Adrenal gland (tissue), 12 donors: ENCODE results near the gene DIP2C. TPM values are rescaled to one million over a fixed set of nuclear protein-coding genes. Genes with fewer than 3 reads are reported as not detected.

Source experiments
- DNase-seq, 7 donors: peaks; one replicate each; pipeline ENCODE4 v3.0.0-alpha.2; 2019 to 2020
- H3K27ac ChIP-seq, 5 donors: fragments of 200-600 bp; sonication (generic) in 4 of 5; 1 replicate in 3 of 5; 2 replicates in 2 of 5; pipeline versions ENCODE4 v1.5.1 to v1.8.0; 2016 to 2020; ENCODE audit warnings: mild to moderate bottlenecking in 1 of 5
- H3K27me3 ChIP-seq: fragments of 200-600 bp; 2 replicates; pipeline ENCODE4 v1.8.0; 2021
- H3K36me3 ChIP-seq, 2 donors: fragments of 200-600 bp; replicated peaks in 1 of 2; 1 replicate in 1 of 2; 2 replicates in 1 of 2; pipeline versions ENCODE4 v1.5.1 to v1.8.0; 2018 to 2022
- H3K4me1 ChIP-seq, 2 donors: fragments of 200-600 bp; replicated peaks in 1 of 2; 1 replicate in 1 of 2; 2 replicates in 1 of 2; pipeline versions ENCODE4 v1.5.1 to v1.8.0; 2018 to 2021
- H3K4me3 ChIP-seq, 4 donors: fragments of 200-600 bp; sonication (generic) in 3 of 4; one replicate each; pipeline ENCODE4 v1.5.1; 2016 to 2018
- H3K9me3 ChIP-seq, 3 donors: fragments of 200-600 bp; sonication (generic) in 1 of 3; replicated peaks in 1 of 3; 1 replicate in 2 of 3; 2 replicates in 1 of 3; pipeline versions ENCODE4 v1.5.1 to v1.8.0; 2016 to 2021
- POLR2A ChIP-seq, 2 donors: fragments of 450-650 bp; IDR thresholded peaks; one replicate each; pipeline ENCODE4 v1.6.1; 2017; ENCODE audit warnings: antibody characterized with exemption in 2 of 2, mild to moderate bottlenecking in 2 of 2, moderate library complexity in 1 of 2
- WGBS, 4 donors: extraction: QIAGEN DNeasy Blood & Tissue Kit in 2 of 4; methylation state at CpG; one replicate each; pipeline versions ENCODE4 v1.1.5 to v1.1.7; 2013 to 2017; 5-methylcytosine and 5-hydroxymethylcytosine counted together
- intact Hi-C, 2 donors: fragments of 100-400 bp; cut with DNase I; formaldehyde crosslinking; loops; one replicate each; pipeline versions ENCODE4 v1.14.1 to v1.15.0; 2022 to 2023
- polyA plus RNA-seq, 3 donors: library from polyadenylated mRNA; stranded (reverse); fragments of 200-250 nt in 2 of 3; fragments of 350-450 nt in 1 of 3; fragmentation: Illumina TruSeq in 1 of 3; extraction: RNeasy Lipid Tissue Mini Kit (QIAGEN cat#74804) in 1 of 3; gene quantifications; one replicate each; pipeline ENCODE4 v1.2.3, GENCODE V29; 2013 to 2014
- total RNA-seq, 9 donors: library from RNA; depleted of rRNA in 4 of 9; stranded (reverse); fragments of >200 nt in 4 of 9; fragments of 120-200 nt in 1 of 9; fragmentation: NEBNext Ultra II Directional in 1 of 9; extraction: Animal tissue kit (Norgen Biotek cat#: 25700) in 1 of 9; gene quantifications; one replicate each; pipeline versions ENCODE4 v1.1.0 to v1.2.4, GENCODE V29; 2013 to 2023
- TF ChIP-seq, protein P1 (sequence below), 6 experiments: fragments of 450-650 bp in 4 of 6; fragments of 200-600 bp in 2 of 6; sonication (generic) in 1 of 6; IDR thresholded peaks; 1 replicate in 5 of 6; 2 replicates in 1 of 6; pipeline versions ENCODE4 v1.5.1 to v1.8.0; 2016 to 2021; ENCODE audit warnings: antibody characterized with exemption in 6 of 6, mild to moderate bottlenecking in 2 of 6, moderate library complexity in 1 of 6
- donor health status: healthy with polysubstance abuse.
- donor health status: Bipolar disorder and iron deficiency.
- donor health status: DM: yes; HTN: yes; CAD: no.
- donor health status: DM: no; HTN: no; CAD: no.
- donor health status: DM: no; HTN: no; CAD: no.
- donor health status: DM: yes; HTN: yes; CAD: no.

Gene DIP2C
- total and polyA plus RNA-seq, 12 donors = 4.8 to 23.9 (median 19.7) TPM

DNA sequence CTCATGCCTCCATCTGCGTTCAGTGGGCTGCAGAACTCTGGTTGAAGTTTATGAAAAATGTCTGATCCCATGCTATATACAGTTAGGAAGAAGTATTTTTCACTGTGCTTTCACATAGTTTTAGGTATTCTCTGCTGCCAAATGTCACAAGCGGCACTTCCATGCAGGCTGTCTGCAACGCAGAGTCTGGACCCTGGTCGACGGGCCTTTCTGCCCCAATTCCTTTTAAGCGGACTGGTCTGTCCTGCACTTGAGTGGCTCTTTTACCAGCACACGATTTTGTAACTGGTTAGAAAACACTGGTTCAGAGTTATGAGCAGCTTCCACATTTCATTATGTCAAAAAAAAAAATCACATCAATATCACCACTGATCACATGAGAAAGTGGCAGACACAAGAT lies 143.0 kb downstream of the DIP2C start:
- peak in 1 of 7 donors; percentile 2 for DNase-seq
- no peaks in the 10 kb centered on the region for H3K36me3 ChIP-seq
- H3K4me3 ChIP-seq = no peak overlapping the region
- 82 to 91% (median 90%) methylated on average over 7 of the region's 7 CpGs for WGBS, 4 donors
- H3K27ac ChIP-seq = no peak overlapping the region
- intact Hi-C loops = no loop called here
- TF ChIP-seq, protein P1, sequence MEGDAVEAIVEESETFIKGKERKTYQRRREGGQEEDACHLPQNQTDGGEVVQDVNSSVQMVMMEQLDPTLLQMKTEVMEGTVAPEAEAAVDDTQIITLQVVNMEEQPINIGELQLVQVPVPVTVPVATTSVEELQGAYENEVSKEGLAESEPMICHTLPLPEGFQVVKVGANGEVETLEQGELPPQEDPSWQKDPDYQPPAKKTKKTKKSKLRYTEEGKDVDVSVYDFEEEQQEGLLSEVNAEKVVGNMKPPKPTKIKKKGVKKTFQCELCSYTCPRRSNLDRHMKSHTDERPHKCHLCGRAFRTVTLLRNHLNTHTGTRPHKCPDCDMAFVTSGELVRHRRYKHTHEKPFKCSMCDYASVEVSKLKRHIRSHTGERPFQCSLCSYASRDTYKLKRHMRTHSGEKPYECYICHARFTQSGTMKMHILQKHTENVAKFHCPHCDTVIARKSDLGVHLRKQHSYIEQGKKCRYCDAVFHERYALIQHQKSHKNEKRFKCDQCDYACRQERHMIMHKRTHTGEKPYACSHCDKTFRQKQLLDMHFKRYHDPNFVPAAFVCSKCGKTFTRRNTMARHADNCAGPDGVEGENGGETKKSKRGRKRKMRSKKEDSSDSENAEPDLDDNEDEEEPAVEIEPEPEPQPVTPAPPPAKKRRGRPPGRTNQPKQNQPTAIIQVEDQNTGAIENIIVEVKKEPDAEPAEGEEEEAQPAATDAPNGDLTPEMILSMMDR (IDR thresholded peaks at IDR 0.05) = no peak
- no peak for TF ChIP-seq POLR2A (IDR thresholded peaks at IDR 0.05)
- H3K4me1 ChIP-seq = no peaks in the 10 kb centered on the region
- no peaks in the 10 kb centered on the region for H3K9me3 ChIP-seq
- H3K27me3 ChIP-seq = no peaks in the 10 kb centered on the region

GRCh38 chr10:543862-544822 lies 145.3 kb downstream of the DIP2C start:
- Histone ChIP-seq H3K27ac (no peak overlapping the region), H3K36me3 (no peaks in the 10 kb centered on the region), H3K4me1 (peaks cover 3 to 4% of the 10 kb centered on the region in 2 donors), H3K27me3 (no peaks in the 10 kb centered on the region), H3K4me3 (no peak overlapping the region), H3K9me3 (no peaks in the 10 kb centered on the region)
- TF ChIP-seq, protein P1 (IDR thresholded peaks at IDR 0.05) = no peak
- DNase-seq = peak in 2 of 7 donors; percentile 7 to 10
- intact Hi-C loops = no loop called here
- WGBS, 4 donors = 74 to 85% (median 80%) methylated on average over 21 of the region's 21 CpGs

- H3K4me3 ChIP-seq = no peak overlapping the region
- H3K27ac ChIP-seq = no peak overlapping the region
- TF ChIP-seq POLR2A (IDR thresholded peaks at IDR 0.05) = no peak
- TF ChIP-seq, protein P1 (IDR thresholded peaks at IDR 0.05) = no peak
- no peak for DNase-seq
- intact Hi-C loops = no loop called here
- WGBS, 4 donors = 91 to 97% (median 96%) methylated on average over 13 of the region's 13 CpGs
- no peaks in the 10 kb centered on the region for H3K27me3 ChIP-seq
- no peaks in the 10 kb centered on the region for H3K36me3 ChIP-seq
- peaks cover 3 to 4% of the 10 kb centered on the region in 2 donors for H3K4me1 ChIP-seq
- H3K9me3 ChIP-seq = no peaks in the 10 kb centered on the region
Measured at GRCh38 chr10:543131-543530, 146.3 kb downstream of the DIP2C start.

GRCh38 chr10:541750-542371 lies 147.6 kb downstream of the DIP2C start:
- TF ChIP-seq POLR2A (IDR thresholded peaks at IDR 0.05) = no peak
- TF ChIP-seq, protein P1 (IDR thresholded peaks at IDR 0.05) = no peak
- DNase-seq = no peak
- intact Hi-C loops = no loop called here

More at GRCh38 chr10:541750-542371, 147.6 kb downstream of the DIP2C start:
- Histone ChIP-seq H3K9me3 (no peaks in the 10 kb centered on the region), H3K36me3 (no peaks in the 10 kb centered on the region), H3K27me3 (no peaks in the 10 kb centered on the region), H3K4me1 (peaks cover 3 to 4% of the 10 kb centered on the region in 2 donors), H3K27ac (no peak overlapping the region), H3K4me3 (no peak overlapping the region)
- 74 to 83% (median 79%) methylated on average over 12 to 16 of the region's 16 CpGs for WGBS, 4 donors
